HepG2 (cell line): ENCODE data around the gene ELP5. TPM values are rescaled to one million over a fixed set of nuclear protein-coding genes. Genes with fewer than 3 reads are reported as not detected.

Source experiments
- DNMT1 ChIP-seq: sonication (generic); formaldehyde crosslinking; IDR thresholded peaks from 2 replicates; pipeline ENCODE4 v1.5.1; 2020; ENCODE audit warnings: mild to moderate bottlenecking, missing genetic modification reagents
- MAF1 ChIP-seq: sonication (generic); formaldehyde crosslinking; IDR thresholded peaks from 2 replicates; pipeline ENCODE4 v1.5.0; 2020; ENCODE audit warnings: missing genetic modification reagents, borderline replicate concordance
- NONO ChIP-seq, 2 experiments: fragments of 450-650 bp in 1 of 2; sonication (generic) in 1 of 2; formaldehyde crosslinking in 1 of 2; IDR thresholded peaks in 1 of 2; conservative IDR thresholded peaks in 1 of 2; 2 replicates each; pipeline versions ENCODE4 v1.6.1 to v1.8.0; 2017 to 2022; ENCODE audit warnings: mild to moderate bottlenecking in 1 of 2, missing genetic modification reagents in 1 of 2, moderate library complexity in 1 of 2
- ONECUT2 ChIP-seq: sonication (generic); formaldehyde crosslinking; IDR thresholded peaks from 2 replicates; pipeline ENCODE4 v1.4.0; 2020; ENCODE audit warnings: missing genetic modification reagents
- RBFOX2 ChIP-seq: fragments of 200-400 bp; formaldehyde crosslinking; IDR thresholded peaks from 2 replicates; pipeline ENCODE4 v1.6.1; 2017; ENCODE audit warnings: low read depth, mild to moderate bottlenecking, low read length
- TBX3 ChIP-seq: fragments of 450-650 bp; IDR thresholded peaks from 2 replicates; pipeline ENCODE4 v1.6.1; 2017; ENCODE audit warnings: antibody characterized with exemption, mild to moderate bottlenecking, inconsistent platforms, borderline replicate concordance
- ZFX ChIP-seq: sonication (generic); formaldehyde crosslinking; IDR thresholded peaks from 2 replicates; pipeline ENCODE4 v1.4.0; 2020; ENCODE audit warnings: mild to moderate bottlenecking, low read depth, missing genetic modification reagents, moderate library complexity
- ZNF235 ChIP-seq: sonication (generic); formaldehyde crosslinking; IDR thresholded peaks from 2 replicates; pipeline ENCODE4 v1.8.1; 2023; ENCODE audit warnings: mild to moderate bottlenecking, missing genetic modification reagents, borderline replicate concordance
- ZNF672 ChIP-seq: sonication (generic); formaldehyde crosslinking; IDR thresholded peaks from 2 replicates; pipeline ENCODE4 v1.8.1; 2022; ENCODE audit warnings: missing genetic modification reagents
- ZNF709 ChIP-seq: sonication (generic); formaldehyde crosslinking; IDR thresholded peaks from 2 replicates; pipeline ENCODE4 v1.5.0; 2020; ENCODE audit warnings: mild to moderate bottlenecking, missing genetic modification reagents
- ZNF713 ChIP-seq: sonication (generic); formaldehyde crosslinking; IDR thresholded peaks from 2 replicates; pipeline ENCODE4 v1.4.0; 2020; ENCODE audit warnings: mild to moderate bottlenecking, missing genetic modification reagents
- ZNF772 ChIP-seq: sonication (generic); formaldehyde crosslinking; IDR thresholded peaks from 2 replicates; pipeline ENCODE4 v1.5.0; 2020; ENCODE audit warnings: mild to moderate bottlenecking, missing genetic modification reagents
- polyA plus RNA-seq, 8 experiments: library from polyadenylated mRNA; depleted of rRNA in 3 of 8; stranded (reverse) in 7 of 8; unstranded in 1 of 8; fragments of >200 nt; fragmentation: Illumina TruSeq in 4 of 8; extraction: Trizol in 4 of 8; gene quantifications; 2 replicates each; pipeline versions ENCODE4 v1.2.1 to v1.2.3, GENCODE V29; 2011 to 2016; ENCODE audit warnings: low read depth in 4 of 8, missing spikeins in 1 of 8, mixed read lengths in 1 of 8; ENCODE audit not compliant: insufficient read depth in 1 of 8
- total RNA-seq, 5 experiments: library from RNA; depleted of rRNA; stranded (reverse); fragments of >200 nt; fragmentation: Illumina TruSeq; extraction: Trizol; gene quantifications; 2 replicates each; pipeline ENCODE4 v1.2.3, GENCODE V29; 2016; ENCODE audit warnings: low read depth in 1 of 5
- TF ChIP-seq, protein P1 (sequence below): sonication (generic); formaldehyde crosslinking; IDR thresholded peaks from 2 replicates; pipeline ENCODE4 v1.5.1; 2020; ENCODE audit warnings: mild to moderate bottlenecking, missing genetic modification reagents, moderate library complexity
- TF ChIP-seq, protein P2 (sequence below): sonication (generic); formaldehyde crosslinking; IDR thresholded peaks from 2 replicates; pipeline ENCODE4 v1.8.1; 2022; ENCODE audit warnings: mild to moderate bottlenecking, missing genetic modification reagents
- TF ChIP-seq, protein P3 (sequence below): sonication (generic); formaldehyde crosslinking; IDR thresholded peaks from 2 replicates; pipeline ENCODE4 v1.5.1; 2020; ENCODE audit warnings: missing genetic modification reagents, mild to moderate bottlenecking, borderline replicate concordance
- TF ChIP-seq, protein P4 (sequence below): sonication (generic); formaldehyde crosslinking; IDR thresholded peaks from 2 replicates; pipeline ENCODE4 v1.8.0; 2022; ENCODE audit warnings: mild to moderate bottlenecking, missing genetic modification reagents, moderate library complexity
- TF ChIP-seq, protein P5 (sequence below): sonication (generic); formaldehyde crosslinking; IDR thresholded peaks from 2 replicates; pipeline ENCODE4 v1.8.0; 2022; ENCODE audit warnings: mild to moderate bottlenecking, missing genetic modification reagents, borderline replicate concordance

The ELP5 gene
- total and polyA plus RNA-seq, 2 of the 13 experiments (the other 11 are each of a cell fraction or from before 2014, with no cell fraction given) = 67.6 to 69.8 TPM

DNA sequence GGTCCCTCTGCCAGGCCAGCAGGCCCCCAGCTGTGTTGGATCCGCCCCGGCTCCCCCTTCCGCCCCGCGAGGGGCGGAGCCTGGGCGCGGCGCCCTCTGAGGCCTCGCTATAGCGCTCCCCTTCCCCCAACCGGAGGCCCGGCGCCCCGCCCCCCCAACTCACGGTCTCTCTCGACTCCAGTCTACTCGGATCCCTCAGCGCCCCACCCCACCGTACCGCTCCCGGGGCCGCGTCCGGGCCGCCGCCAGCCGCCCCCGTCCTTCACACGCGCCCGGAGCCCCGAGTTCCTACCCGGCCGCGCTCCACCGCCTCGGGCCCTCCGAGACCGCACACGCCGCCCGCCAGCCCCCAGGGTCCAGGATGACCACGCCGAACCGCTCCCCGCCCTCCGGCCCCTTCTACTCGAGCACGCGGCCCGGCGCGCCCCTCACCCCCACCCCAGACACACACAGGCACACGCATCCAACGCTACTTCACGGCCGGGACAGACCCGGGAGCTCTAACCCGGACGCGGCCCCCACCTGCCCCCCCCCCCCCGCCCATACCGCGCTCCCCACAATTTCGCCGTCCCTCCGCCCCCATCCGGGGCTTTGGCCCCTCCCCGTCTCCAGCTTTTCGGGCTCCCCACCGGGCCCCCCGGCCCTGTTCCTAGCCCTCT lies 14.1 kb upstream of the ELP5 start (continued):
- TF ChIP-seq, protein P1, sequence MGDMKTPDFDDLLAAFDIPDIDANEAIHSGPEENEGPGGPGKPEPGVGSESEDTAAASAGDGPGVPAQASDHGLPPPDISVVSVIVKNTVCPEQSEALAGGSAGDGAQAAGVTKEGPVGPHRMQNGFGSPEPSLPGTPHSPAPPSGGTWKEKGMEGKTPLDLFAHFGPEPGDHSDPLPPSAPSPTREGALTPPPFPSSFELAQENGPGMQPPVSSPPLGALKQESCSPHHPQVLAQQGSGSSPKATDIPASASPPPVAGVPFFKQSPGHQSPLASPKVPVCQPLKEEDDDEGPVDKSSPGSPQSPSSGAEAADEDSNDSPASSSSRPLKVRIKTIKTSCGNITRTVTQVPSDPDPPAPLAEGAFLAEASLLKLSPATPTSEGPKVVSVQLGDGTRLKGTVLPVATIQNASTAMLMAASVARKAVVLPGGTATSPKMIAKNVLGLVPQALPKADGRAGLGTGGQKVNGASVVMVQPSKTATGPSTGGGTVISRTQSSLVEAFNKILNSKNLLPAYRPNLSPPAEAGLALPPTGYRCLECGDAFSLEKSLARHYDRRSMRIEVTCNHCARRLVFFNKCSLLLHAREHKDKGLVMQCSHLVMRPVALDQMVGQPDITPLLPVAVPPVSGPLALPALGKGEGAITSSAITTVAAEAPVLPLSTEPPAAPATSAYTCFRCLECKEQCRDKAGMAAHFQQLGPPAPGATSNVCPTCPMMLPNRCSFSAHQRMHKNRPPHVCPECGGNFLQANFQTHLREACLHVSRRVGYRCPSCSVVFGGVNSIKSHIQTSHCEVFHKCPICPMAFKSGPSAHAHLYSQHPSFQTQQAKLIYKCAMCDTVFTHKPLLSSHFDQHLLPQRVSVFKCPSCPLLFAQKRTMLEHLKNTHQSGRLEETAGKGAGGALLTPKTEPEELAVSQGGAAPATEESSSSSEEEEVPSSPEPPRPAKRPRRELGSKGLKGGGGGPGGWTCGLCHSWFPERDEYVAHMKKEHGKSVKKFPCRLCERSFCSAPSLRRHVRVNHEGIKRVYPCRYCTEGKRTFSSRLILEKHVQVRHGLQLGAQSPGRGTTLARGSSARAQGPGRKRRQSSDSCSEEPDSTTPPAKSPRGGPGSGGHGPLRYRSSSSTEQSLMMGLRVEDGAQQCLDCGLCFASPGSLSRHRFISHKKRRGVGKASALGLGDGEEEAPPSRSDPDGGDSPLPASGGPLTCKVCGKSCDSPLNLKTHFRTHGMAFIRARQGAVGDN (CRISPR knock-in tag) = peak; percentile 59
- TF ChIP-seq ZNF772 (CRISPR knock-in tag) (no peak), ONECUT2 (CRISPR knock-in tag) (no peak), ZNF235 (CRISPR knock-in tag) (no peak), RBFOX2 (peak; percentile 94), ZNF713 (no peak), DNMT1 (CRISPR knock-in tag) (no peak), MAF1 (no peak), ZNF672 (CRISPR knock-in tag) (no peak), ZFX (peak; percentile 66), TBX3 (no peak), NONO (IDR thresholded peaks at IDR 0.05) (no peak), NONO (CRISPR knock-in tag; conservative IDR thresholded peaks at IDR 0.05) (0 out of 2 replicates have a peak, but pooled peaks have one; percentile 25), ZNF709 (CRISPR knock-in tag) (no peak)
- TF ChIP-seq, protein P2, sequence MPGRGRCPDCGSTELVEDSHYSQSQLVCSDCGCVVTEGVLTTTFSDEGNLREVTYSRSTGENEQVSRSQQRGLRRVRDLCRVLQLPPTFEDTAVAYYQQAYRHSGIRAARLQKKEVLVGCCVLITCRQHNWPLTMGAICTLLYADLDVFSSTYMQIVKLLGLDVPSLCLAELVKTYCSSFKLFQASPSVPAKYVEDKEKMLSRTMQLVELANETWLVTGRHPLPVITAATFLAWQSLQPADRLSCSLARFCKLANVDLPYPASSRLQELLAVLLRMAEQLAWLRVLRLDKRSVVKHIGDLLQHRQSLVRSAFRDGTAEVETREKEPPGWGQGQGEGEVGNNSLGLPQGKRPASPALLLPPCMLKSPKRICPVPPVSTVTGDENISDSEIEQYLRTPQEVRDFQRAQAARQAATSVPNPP = no peak
- TF ChIP-seq, protein P3, sequence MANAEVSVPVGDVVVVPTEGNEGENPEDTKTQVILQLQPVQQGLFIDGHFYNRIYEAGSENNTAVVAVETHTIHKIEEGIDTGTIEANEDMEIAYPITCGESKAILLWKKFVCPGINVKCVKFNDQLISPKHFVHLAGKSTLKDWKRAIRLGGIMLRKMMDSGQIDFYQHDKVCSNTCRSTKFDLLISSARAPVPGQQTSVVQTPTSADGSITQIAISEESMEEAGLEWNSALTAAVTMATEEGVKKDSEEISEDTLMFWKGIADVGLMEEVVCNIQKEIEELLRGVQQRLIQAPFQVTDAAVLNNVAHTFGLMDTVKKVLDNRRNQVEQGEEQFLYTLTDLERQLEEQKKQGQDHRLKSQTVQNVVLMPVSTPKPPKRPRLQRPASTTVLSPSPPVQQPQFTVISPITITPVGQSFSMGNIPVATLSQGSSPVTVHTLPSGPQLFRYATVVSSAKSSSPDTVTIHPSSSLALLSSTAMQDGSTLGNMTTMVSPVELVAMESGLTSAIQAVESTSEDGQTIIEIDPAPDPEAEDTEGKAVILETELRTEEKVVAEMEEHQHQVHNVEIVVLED = no peak
- TF ChIP-seq, protein P4, sequence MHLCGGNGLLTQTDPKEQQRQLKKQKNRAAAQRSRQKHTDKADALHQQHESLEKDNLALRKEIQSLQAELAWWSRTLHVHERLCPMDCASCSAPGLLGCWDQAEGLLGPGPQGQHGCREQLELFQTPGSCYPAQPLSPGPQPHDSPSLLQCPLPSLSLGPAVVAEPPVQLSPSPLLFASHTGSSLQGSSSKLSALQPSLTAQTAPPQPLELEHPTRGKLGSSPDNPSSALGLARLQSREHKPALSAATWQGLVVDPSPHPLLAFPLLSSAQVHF = no peak; the same call in 1 of the 2 replicates
- TF ChIP-seq, protein P5, sequence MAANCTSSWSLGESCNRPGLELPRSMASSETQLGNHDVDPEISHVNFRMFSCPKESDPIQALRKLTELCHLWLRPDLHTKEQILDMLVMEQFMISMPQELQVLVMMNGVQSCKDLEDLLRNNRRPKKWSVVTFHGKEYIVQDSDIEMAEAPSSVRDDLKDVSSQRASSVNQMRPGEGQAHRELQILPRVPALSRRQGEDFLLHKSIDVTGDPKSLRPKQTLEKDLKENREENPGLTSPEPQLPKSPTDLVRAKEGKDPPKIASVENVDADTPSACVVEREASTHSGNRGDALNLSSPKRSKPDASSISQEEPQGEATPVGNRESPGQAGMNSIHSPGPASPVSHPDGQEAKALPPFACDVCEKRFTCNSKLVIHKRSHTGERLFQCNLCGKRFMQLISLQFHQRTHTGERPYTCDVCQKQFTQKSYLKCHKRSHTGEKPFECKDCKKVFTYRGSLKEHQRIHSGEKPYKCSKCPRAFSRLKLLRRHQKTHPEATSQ = no peak
